ENCODE results near the gene KCND2.

KCND2 gene

DNA sequence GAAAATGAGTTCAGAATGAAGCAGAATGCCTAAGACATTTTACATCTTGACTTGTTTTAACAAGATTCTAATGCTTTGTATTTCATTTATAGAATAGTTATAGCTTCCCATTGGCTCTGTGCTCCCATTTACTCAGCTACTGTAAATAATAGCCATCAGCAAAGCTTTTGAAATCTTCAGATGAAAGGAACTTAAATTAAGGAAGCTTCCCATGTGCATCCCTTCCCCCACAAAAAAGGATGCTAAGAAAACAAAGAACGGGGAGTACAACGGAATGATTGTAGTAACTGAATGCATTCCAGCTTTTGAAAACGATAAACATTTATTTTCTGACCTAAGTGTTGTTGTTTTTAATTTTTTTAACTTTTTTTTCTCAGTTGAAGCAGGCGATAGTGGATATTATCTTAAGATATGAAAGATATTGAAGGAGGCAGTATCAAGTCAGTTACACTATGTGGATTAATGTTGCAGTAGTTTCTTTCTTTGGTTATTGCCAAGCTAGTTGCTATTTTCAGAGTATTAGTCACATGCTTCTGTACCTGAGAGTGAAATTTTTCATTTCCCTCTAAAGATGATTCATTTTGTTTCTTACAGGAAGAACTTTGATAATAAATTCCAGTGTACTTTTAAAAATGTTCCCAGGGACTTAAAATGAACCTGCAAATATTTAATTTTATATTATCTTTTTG is 129.2 kb downstream of the KCND2 start:
- DNase-seq (ENCODE audit: low read depth), result peak; percentile 44
- TF ChIP-seq, protein P1, sequence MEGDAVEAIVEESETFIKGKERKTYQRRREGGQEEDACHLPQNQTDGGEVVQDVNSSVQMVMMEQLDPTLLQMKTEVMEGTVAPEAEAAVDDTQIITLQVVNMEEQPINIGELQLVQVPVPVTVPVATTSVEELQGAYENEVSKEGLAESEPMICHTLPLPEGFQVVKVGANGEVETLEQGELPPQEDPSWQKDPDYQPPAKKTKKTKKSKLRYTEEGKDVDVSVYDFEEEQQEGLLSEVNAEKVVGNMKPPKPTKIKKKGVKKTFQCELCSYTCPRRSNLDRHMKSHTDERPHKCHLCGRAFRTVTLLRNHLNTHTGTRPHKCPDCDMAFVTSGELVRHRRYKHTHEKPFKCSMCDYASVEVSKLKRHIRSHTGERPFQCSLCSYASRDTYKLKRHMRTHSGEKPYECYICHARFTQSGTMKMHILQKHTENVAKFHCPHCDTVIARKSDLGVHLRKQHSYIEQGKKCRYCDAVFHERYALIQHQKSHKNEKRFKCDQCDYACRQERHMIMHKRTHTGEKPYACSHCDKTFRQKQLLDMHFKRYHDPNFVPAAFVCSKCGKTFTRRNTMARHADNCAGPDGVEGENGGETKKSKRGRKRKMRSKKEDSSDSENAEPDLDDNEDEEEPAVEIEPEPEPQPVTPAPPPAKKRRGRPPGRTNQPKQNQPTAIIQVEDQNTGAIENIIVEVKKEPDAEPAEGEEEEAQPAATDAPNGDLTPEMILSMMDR (conservative IDR thresholded peaks at IDR 0.05; ENCODE audit: control insufficient read depth, insufficient read depth, low read depth, low read length), result no peak

DNA sequence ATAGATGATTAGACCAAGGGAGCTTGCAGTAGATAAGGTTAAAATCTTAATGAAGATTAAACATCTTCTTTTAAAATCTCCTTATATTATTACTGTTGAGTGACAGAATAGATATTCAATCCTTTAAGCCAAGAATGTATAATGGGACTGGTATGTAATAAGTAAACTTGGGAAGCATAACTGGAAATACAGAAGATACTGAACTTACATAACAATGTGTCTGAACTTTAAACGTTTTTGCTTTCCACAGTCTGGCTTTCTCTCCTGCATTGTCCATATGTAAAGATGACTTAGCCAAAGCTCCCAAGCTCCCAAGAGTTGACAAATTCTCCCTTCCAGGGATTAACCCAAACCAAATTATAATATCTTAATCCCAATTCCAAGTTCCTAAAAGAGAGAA is 129.8 kb downstream of the KCND2 start:
- TF ChIP-seq, protein P1 (conservative IDR thresholded peaks at IDR 0.05; ENCODE audit: control insufficient read depth, insufficient read depth, low read depth, low read length), result no peak
- DNase-seq (ENCODE audit: low read depth), result peak; percentile 7

More for the DNA sequence above, 129.2 kb downstream of the KCND2 start:
- no peak overlapping the region for H3K4me3 ChIP-seq (ENCODE audit: control insufficient read depth, low read depth, low read length)

DNA sequence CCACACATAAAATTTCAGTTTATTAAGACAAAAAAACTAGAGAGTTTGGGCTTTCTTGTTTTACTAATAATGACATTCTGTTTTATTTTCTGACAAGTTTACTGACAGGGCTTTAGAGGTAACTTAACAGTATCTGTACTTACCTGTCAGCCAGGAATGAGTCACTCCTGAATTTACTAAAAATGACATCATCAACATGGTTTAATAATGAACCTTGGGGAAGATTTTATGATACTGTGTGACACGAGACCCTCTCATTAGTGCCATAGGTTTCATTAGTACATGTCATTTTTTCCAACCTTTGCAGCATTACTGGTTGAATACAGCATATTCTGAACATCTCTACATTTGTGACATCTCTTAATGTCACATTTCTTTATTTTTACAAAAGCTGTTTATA is 131.1 kb downstream of the KCND2 start:
- DNase-seq (ENCODE audit: low read depth), result peak; percentile 67
- H3K4me3 ChIP-seq (ENCODE audit: control insufficient read depth, low read depth, low read length), result no peak overlapping the region
- TF ChIP-seq, protein P1 (conservative IDR thresholded peaks at IDR 0.05; ENCODE audit: control insufficient read depth, insufficient read depth, low read depth, low read length), result no peak

More for the DNA sequence above, 129.8 kb downstream of the KCND2 start:
- no peak overlapping the region for H3K4me3 ChIP-seq (ENCODE audit: control insufficient read depth, low read depth, low read length)

DNA sequence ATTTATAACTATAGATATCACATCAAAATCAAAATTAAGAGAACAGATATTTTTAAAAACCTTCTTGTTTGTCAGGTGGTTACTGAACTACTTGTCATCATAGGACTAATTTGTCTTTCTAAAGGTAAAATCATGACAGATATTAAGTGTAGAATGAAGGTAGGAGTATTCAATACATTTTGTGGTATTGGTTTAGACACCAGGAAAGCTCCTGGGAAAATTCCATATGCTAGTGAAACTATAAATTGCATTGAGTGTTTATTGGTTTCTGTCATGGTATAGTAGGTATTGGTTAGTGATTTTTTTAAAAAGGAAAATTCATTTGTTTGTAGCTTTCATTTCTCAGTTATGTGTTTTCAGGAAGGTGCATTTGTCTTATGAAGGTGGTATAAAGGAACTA is 132.7 kb downstream of the KCND2 start:
- TF ChIP-seq, protein P1 (conservative IDR thresholded peaks at IDR 0.05; ENCODE audit: control insufficient read depth, insufficient read depth, low read depth, low read length), result no peak
- H3K4me3 ChIP-seq (ENCODE audit: control insufficient read depth, low read depth, low read length), result no peak overlapping the region

DNA sequence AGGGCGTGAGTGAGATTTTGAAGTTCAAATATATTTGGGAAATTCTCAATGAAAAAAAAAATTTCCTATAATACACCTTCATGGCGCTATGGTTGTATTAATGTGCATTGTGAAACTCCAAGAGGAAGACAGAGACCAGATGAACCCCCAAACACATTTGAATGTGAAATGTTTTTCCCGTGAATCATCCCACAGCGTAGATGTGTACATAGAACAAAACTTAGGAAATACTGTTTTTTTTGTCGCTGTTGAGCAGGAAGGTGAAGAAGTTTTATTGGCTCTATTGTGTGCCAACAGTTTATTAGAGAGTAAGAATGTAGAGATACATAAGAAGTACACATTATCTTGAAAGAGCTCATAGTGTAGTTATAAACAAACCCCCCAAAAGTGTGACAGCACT is 134.0 kb downstream of the KCND2 start:
- no peak overlapping the region for H3K4me3 ChIP-seq (ENCODE audit: control insufficient read depth, low read depth, low read length)
- TF ChIP-seq, protein P1 (conservative IDR thresholded peaks at IDR 0.05; ENCODE audit: control insufficient read depth, insufficient read depth, low read depth, low read length), result no peak
- peak; percentile 35 for DNase-seq (ENCODE audit: low read depth)

More for the DNA sequence above, 132.7 kb downstream of the KCND2 start:
- DNase-seq (ENCODE audit: low read depth), result no peak

DNA sequence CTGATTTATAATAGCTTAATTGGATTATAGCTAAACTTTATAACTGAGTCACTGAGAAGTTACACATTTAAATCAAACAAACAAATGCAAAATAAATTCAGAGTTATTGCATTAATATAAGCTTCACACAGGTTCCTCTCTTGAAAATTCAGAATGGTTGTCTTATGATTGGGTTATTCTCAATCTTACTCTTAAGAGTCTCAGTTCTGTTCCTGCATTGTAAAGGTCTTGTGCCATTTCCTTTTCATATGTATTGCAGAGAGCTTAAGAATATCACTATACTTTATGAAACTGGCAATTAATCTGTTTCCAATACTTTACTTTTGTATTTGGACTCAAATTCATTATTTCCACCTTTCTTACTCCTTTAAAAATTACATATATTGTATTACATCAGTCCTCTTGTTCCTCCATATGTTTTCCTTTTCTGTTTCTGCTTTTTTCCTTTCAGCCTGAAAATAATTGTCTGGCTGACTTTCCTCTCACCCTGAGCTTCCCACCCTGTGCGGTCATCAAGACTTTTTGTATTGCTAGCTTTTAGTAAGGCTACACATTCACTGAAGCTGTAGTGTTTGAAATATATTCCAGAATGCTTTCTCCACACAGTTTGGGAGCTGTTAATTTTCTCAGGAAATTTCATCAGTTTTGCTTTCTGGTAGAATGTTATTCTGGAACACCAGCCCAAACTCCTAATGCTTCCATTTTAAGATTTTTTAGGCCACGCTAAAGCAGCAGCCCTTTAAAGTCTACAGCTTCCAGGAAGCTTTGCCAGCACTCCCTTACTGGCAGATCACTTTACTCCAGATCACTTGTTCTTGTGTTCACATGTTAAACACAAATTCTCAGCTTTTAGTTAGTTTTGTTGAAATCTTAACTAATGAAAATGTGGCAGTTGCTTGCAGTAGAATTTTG is 139.4 kb downstream of the KCND2 start:
- no peak overlapping the region for H3K4me3 ChIP-seq (ENCODE audit: control insufficient read depth, low read depth, low read length)
- TF ChIP-seq, protein P1 (conservative IDR thresholded peaks at IDR 0.05; ENCODE audit: control insufficient read depth, insufficient read depth, low read depth, low read length), result no peak

More for the DNA sequence above, 139.4 kb downstream of the KCND2 start:
- DNase-seq (ENCODE audit: low read depth), result no peak

Data from fibroblast of mammary gland (primary cell).